ENCODE data around the gene KCNK4.

The KCNK4 gene

DNA sequence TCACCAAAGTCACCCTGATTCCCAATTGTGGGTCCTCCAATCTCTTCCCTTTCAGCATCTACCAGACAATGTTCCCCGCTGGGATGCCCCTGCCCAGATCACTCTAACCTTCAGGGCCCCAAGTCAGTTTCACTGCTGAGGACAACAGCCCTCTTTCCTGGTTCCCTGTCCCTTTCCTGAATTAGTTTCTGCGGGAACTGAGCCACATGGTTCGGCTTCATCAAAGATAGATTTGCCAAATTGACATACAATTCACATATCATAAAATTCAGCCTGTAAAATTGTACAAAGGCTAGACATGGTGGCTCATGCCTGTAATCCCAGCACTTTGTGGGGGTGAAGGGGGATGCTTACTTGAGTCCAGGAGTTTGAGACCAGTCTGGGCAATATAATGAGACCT, 36.9 kb downstream of the KCNK4 start:
- H3K4me3 Mint-ChIP-seq: no peak overlapping the region
- no peaks in the 10 kb centered on the region for H3K9me3 Mint-ChIP-seq
- no peaks in the 10 kb centered on the region for H3K27me3 Mint-ChIP-seq
- no peak overlapping the region for H3K27ac Mint-ChIP-seq
- no peaks in the 10 kb centered on the region for H3K36me3 Mint-ChIP-seq (ENCODE audit: low read depth)
- H3K4me1 Mint-ChIP-seq (ENCODE audit: low read depth): peaks cover 12% of the 10 kb centered on the region
- DNase-seq: no peak

DNA sequence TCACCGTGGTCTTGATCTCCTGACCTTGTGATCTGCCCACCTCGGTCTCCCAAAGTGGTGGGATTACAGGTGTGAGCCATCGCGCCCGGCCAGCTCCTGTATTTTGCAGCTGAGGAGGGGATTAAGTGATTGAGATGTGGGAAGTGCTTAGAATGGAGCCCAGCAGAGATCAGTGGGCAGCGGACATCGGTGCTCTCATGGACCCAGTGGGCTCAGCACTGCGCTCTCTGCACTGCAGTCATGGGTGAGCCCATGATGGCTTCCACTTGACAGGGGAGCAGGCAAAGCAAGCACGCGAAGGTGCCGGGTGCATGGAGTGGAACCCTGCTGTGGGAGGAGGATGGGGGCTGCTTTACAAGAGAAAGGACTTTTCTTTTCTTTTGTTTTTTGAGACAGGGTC, 39.8 kb downstream of the KCNK4 start:
- DNase-seq: no peak
- Mint-ChIP-seq H3K27ac (no peak overlapping the region), H3K9me3 (no peaks in the 10 kb centered on the region), H3K27me3 (no peaks in the 10 kb centered on the region), H3K4me1 (ENCODE audit: low read depth) (peaks cover 27% of the 10 kb centered on the region), H3K4me3 (no peak overlapping the region), H3K36me3 (ENCODE audit: low read depth) (peaks cover 5% of the 10 kb centered on the region)

DNA sequence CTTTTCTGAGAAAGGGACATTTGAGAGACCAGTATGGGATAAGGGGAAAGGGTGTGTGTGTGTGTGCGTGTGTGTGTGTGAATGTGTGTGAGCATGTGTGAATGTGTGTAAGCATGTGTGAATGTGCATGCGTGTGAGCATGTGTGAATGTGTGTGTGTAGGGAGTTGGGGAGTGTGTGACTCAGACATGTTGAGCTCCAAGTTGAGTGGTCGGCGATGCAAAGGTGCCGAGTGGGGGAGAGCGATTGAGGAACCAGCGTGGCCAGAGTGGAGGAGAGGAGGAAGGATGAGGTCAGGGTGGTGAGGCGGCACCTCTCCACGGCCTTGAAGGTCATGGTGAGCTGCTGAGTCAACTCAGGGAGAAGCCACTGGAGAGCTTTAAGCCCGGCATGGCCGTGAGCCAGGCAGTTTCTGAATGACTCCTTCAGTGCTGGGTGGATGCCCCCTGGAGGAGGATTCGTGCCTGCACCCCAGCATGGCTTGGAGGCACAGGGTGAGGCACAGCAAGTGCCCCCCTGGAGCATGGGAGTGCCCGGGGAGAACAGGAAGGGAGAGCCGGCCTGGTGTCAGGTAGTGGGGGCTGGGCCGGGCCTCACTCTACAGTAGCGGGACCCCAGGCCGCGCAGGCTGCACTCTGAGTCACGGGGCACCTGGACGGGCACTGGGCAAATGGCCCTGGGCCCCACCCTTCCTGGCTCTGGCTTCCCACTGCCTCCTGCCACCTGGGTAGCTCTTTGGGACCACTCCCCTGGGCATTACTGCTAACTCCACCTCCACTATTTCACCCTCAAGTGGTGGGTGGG, 40.7 kb downstream of the KCNK4 start:
- Mint-ChIP-seq H3K36me3 (ENCODE audit: low read depth) (peaks cover 5% of the 10 kb centered on the region), H3K27ac (peak overlapping the region; percentile 82), H3K27me3 (no peaks in the 10 kb centered on the region), H3K4me1 (ENCODE audit: low read depth) (peaks cover 28% of the 10 kb centered on the region), H3K9me3 (no peaks in the 10 kb centered on the region), H3K4me3 (no peak overlapping the region)
- DNase-seq: peak; percentile 81

DNA sequence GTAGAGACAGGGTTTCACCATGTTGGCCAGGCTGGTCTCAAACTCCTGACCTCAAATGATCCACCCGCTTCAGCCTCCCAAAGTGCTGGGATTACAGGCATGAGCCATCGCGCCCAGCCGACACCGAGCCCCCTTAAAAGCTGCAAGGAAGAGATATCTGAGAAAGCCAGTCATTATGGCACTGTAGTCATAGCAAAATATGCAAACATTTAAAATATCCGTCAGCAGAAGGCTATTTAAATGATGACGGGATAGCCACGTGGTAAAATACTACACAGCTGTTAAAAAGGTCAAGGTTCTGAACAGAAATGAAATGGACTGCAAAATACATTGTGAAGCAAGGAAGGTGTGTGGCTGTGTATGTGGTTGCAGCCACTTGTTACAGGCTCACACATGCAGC, 42.5 kb downstream of the KCNK4 start:
- Mint-ChIP-seq H3K27ac (no peak overlapping the region), H3K4me3 (no peak overlapping the region)

DNA sequence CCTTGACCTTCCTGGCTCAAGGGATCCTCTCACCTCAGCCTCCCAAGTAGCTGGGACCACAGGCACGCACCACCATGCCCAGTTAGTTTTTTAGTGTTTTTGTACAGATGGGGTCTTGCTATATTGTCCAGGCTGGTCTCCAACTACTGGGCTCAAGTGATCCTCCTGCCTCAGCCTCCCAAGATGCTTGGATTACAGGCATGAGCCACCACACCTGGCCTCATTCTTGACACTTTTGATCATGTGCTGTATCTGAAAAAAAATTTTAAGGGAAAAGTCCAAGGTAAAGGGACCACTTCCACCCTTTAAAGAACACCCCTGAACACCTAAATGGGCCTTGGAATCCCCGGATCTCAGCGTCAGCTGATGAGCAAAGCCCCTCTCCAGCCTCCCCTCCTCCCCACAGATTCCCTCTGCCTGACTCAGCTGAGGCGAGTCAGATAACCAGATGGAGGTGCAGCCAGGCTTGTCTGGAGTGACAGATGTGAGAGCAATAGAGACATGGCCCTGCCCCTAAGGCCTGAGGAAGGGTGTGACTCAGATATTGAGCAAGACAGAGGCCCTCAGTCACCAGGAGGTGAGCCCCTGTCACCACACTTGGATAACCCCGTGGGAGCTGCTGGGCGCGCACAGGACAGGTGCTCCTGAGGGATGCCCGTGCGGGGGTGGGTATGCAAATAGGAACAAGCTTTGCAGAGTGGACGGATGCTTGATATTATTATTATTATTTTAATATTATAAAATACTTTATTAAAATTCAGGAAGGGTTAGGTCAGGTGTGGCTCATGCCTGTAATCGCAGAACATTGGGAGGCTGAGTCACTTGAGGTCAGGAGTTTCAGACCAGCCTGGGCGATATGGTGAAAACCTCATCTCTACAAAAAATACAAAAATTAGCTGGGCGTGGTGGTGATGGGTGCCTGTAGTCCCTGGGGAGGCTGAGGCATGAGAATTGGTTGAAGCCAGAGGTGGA, 43.9 kb downstream of the KCNK4 start:
- Mint-ChIP-seq H3K4me3 (no peak overlapping the region), H3K36me3 (ENCODE audit: low read depth) (peaks cover 30% of the 10 kb centered on the region), H3K4me1 (ENCODE audit: low read depth) (peaks cover 51% of the 10 kb centered on the region), H3K27ac (peak overlapping the region; percentile 85), H3K9me3 (no peaks in the 10 kb centered on the region), H3K27me3 (no peaks in the 10 kb centered on the region)
- DNase-seq: no peak

More for the DNA sequence above, 42.5 kb downstream of the KCNK4 start:
- Mint-ChIP-seq H3K36me3 (ENCODE audit: low read depth) (peaks cover 18% of the 10 kb centered on the region), H3K9me3 (no peaks in the 10 kb centered on the region), H3K27me3 (no peaks in the 10 kb centered on the region), H3K4me1 (ENCODE audit: low read depth) (peaks cover 39% of the 10 kb centered on the region)
- no peak for DNase-seq

DNA sequence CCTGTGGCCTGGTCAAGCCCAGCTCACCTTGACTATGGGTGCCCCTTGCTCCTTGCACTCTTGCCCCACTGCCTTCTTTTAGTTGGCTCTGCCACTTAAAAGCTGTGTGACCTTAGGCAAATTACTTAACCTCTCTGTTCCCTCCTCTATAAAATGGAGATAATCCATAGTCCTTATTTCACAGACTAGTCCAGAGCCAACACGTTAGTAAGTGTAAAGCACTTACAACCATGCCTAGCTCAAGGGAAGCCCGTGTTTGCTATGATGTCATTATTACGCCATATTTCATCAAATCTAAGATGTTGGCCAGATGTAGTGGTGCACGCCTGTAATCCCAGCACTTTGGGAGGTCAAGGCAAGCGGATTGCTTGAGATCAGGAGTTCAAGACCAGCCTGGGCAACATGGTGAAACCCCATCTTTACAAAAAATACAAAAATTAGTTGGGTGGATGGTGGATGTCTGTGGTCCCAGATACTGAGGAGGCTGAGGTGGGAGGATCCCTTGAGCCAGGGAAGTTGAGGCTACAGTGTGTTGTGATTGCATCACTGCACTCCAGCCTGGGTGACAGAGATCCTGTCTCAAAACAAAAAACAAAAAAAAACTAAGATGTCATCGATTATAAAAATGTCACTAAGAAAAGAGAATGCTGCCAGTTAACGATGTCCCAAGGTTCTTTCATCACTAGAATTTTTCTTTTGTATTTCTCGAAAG, 46.6 kb downstream of the KCNK4 start:
- Mint-ChIP-seq H3K27ac (peak overlapping the region; percentile 30), H3K9me3 (no peaks in the 10 kb centered on the region), H3K36me3 (ENCODE audit: low read depth) (peaks cover 51% of the 10 kb centered on the region), H3K4me3 (no peak overlapping the region), H3K27me3 (no peaks in the 10 kb centered on the region), H3K4me1 (ENCODE audit: low read depth) (peaks cover 60% of the 10 kb centered on the region)
- DNase-seq: no peak

DNA sequence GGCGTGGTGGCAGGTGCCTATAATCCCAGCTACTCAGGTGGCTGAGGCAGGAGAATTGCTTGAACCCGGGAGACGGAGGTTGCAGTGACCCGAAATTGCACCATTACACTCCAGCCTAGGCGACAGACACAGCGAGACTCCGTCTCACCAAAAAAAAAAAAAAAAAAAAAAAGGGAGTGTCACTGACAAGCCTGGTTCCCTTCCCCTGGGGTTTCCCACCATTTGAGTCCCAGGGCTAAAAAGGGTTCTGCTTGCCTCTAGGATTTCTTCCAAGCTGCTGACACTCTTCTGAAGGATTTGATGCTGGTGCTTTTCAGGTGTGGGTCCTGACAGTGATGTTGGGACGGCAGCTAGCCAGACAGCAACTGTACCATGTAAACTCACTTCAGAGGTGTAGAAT, 47.6 kb downstream of the KCNK4 start:
- DNase-seq: no peak
- Mint-ChIP-seq H3K27me3 (no peaks in the 10 kb centered on the region), H3K4me1 (ENCODE audit: low read depth) (peaks cover 58% of the 10 kb centered on the region), H3K36me3 (ENCODE audit: low read depth) (peaks cover 55% of the 10 kb centered on the region), H3K4me3 (peak overlapping the region; percentile 91), H3K27ac (peak overlapping the region; percentile 89), H3K9me3 (no peaks in the 10 kb centered on the region)

DNA sequence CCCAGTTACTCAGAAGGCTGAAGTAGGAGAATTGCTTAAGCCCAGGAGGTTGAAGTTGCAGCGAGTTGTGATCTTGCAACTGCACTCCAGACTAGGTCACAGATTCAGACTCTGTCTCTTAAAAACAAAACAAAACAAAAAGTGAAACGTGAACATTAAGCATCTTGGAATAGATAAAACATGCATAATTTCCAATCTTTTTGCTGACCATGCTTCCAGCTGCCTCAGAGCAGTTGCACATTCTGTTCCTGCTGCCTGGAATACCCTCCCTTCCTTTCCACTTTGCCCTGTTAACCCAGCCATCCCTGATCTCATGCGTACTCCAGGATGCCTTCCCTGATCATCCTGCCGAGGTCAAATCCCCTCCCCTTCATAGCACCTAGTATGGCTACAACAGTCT, 48.2 kb downstream of the KCNK4 start:
- DNase-seq: no peak

DNA sequence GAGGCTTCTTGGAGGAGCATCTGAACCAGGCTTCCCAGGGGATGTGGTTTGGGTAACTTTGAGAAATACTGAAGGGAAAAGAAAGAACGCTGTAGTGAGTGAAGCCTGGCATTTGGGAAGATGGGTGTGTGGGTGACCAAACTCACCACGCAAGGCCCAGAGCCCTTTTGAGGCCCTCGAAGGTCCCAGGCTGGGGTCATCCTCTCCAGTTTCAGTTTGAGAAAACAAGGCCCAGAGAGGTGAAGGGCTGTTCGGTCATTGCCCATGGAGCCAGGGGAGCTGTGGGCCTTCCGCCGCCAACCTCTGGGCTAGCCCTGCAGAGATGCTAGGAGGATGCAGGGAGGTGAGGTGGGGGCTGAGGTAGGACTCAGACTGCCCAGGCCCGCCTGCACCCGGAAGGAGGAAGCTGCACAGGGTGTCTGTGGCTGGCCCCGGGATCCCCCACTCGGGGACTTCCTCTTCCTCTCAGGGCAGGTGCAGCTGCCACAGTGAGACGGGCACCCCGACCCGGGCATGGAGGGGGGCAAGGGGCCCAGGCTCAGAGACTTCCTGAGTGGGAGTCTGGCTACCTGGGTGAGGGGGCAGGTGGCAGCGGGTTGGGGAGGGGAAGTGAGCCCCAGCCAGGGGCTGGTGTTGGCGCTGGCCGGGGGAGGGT, 48.8 kb downstream of the KCNK4 start, which contains the start of gene CCDC88B:
CCDC88B (plus strand) TSS at position 451 of the 655 bp plus-strand sequence; CDS start at position 514, 63 bp downstream.
- H3K9me3 Mint-ChIP-seq: no peaks in the 10 kb centered on the region
- H3K4me3 Mint-ChIP-seq: peak within 1 kb of the TSS; percentile 91
- peaks cover 53% of the 10 kb centered on the region for H3K4me1 Mint-ChIP-seq (ENCODE audit: low read depth)
- peak within 1 kb of the TSS; percentile 89 for H3K27ac Mint-ChIP-seq
- DNase-seq: peak; percentile 86
- no peaks in the 10 kb centered on the region for H3K27me3 Mint-ChIP-seq
- H3K36me3 Mint-ChIP-seq (ENCODE audit: low read depth): peaks cover 64% of the 10 kb centered on the region

More for the DNA sequence above, 48.2 kb downstream of the KCNK4 start:
- Mint-ChIP-seq H3K4me3 (peak overlapping the region; percentile 91), H3K9me3 (no peaks in the 10 kb centered on the region), H3K4me1 (ENCODE audit: low read depth) (peaks cover 57% of the 10 kb centered on the region), H3K27ac (peak overlapping the region; percentile 89), H3K27me3 (no peaks in the 10 kb centered on the region), H3K36me3 (ENCODE audit: low read depth) (peaks cover 59% of the 10 kb centered on the region)

DNA sequence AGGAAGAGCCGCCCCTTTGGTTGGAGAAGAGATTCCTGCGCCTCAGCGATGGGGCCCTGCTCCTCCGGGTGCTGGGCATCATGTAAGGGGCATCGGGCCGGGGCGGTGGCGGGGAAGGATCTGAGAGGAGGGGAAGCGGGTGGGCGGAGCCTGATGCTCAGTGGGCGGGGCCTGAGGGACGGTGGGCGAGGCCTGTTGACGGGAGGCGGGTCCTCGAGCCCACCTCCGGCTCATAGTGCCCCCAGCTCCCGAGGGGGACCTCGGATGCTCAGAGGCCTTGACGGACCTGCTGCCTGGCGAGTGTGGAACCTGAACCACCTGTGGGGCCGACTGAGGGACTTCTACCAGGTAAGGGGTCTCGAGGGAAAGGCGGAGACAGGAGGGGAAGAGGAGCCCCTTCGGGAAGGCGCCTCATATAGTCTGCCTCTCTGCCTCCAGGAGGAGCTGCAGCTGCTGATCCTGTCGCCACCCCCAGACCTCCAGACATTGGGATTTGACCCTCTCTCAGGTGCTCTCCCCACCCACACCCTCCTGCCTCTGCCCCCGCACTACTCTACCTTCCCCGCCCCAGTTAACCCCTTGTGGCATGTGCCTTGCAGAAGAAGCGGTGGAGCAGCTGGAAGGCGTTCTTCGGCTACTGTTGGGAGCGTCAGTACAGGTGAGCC, 49.7 kb downstream of the KCNK4 start:
- peaks cover 46% of the 10 kb centered on the region for H3K4me1 Mint-ChIP-seq (ENCODE audit: low read depth)

DNA sequence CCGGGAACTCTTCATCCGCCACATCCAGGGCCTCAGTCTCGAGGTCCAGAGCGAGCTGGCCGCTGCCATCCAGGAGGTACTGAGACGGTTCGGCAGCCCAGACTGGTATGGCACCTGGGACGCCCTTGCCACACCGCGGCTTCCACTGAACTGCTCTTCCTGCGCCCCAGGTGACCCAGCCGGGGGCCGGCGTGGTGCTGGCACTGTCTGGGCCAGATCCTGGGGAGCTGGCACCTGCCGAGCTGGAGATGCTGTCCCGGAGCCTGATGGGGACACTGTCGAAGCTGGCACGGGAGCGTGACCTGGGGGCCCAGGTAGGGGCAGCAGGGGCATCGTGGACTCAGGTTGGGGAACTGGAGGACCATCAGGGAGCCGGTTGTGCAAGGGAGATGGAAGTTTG, 50.3 kb downstream of the KCNK4 start:
- Mint-ChIP-seq H3K4me1 (ENCODE audit: low read depth) (peaks cover 46% of the 10 kb centered on the region), H3K27me3 (no peaks in the 10 kb centered on the region), H3K4me3 (peak overlapping the region; percentile 91), H3K27ac (peak overlapping the region; percentile 89), H3K36me3 (ENCODE audit: low read depth) (peaks cover 76% of the 10 kb centered on the region), H3K9me3 (no peaks in the 10 kb centered on the region)
- no peak for DNase-seq

More for the DNA sequence above, 49.7 kb downstream of the KCNK4 start:
- peak; percentile 89 for DNase-seq
- Mint-ChIP-seq H3K4me3 (peak overlapping the region; percentile 91), H3K9me3 (no peaks in the 10 kb centered on the region), H3K27ac (peak overlapping the region; percentile 89), H3K36me3 (ENCODE audit: low read depth) (peaks cover 71% of the 10 kb centered on the region), H3K27me3 (no peaks in the 10 kb centered on the region)

DNA sequence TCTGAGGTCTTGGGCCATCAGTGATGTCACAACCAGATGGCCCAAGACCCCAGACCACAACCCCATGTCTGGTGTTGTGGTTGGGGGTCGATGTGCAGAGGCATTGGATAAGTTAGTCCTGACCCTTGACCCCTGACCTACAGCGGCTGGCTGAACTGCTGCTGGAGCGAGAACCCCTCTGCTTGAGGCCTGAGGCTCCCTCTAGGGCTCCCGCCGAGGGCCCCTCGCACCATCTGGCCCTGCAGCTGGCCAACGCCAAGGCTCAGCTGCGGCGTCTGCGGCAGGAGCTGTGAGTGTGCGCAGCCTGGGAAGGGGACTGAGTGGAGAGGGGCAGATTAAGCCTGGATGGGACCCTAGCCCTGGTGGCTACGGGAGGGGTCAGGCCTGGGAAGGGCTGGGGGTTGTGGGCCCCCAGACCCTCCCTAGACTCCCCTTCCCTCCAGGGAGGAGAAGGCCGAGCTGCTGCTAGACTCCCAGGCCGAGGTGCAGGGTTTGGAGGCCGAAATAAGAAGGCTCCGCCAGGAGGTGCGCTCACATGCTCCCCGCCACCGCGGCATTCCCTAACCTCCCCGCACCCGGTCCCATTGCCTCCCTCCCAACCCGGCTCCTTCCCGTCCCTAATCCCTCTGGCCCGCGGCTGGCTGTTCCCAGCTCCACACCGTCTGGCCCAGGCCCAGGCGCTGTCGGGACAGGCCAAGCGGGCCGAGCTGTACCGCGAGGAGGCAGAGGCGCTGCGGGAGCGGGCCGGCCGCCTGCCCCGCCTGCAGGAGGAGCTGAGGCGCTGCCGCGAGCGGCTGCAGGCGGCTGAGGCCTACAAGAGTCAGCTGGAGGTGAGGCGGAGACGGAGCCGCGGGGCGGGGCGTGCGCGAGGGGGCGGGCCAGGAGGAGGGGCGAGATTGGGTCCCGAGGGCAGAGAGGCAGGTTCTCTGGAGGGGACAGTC, 51.0 kb downstream of the KCNK4 start:
- Mint-ChIP-seq H3K9me3 (no peaks in the 10 kb centered on the region), H3K27me3 (no peaks in the 10 kb centered on the region), H3K4me1 (ENCODE audit: low read depth) (peaks cover 46% of the 10 kb centered on the region), H3K27ac (no peak overlapping the region), H3K36me3 (ENCODE audit: low read depth) (peaks cover 81% of the 10 kb centered on the region), H3K4me3 (peak overlapping the region; percentile 91)
- peak; percentile 96 for DNase-seq
